K562 (cell line): ENCODE results near the gene KRR1. TPM values are rescaled to one million over a fixed set of nuclear protein-coding genes. Genes with fewer than 3 reads are reported as not detected.

Source experiments
- ATAC-seq: fragments of 200-7000 bp; cut with Tn5 transposase; 3 replicates; pipeline ENCODE4 v1.9.1; 2020; ENCODE audit warnings: moderate library complexity
- BruUV-seq: library from RNA; stranded (reverse); fragments of 400-500 nt; replicated peaks from 2 replicates; lab custom pipeline; 2021; lab: Mats Ljungman, UMichigan
- CTCF ChIA-PET: fragments of 300-600 bp; formaldehyde crosslinking; extraction: SDS; loops from one replicate; lab custom pipeline; 2021; ENCODE audit warnings: low intra/inter-chr PET ratio; lab: Yijun Ruan, JAX
- POLR2A ChIA-PET: fragments of 300-600, 350-650 bp; sonication (Branson Sonifier 250); formaldehyde crosslinking; extraction: SDS; loops from one replicate; lab custom pipeline; 2021; ENCODE audit warnings: antibody characterized with exemption, inconsistent platforms; lab: Yijun Ruan, JAX
- DNase-seq, 4 experiments: peaks; one replicate each; pipeline versions ENCODE4 v3.0.0 to v3.0.0-alpha.2; 2011 to 2018; ENCODE audit warnings: low spot score in 3 of 4, mixed read lengths in 3 of 4; ENCODE audit errors: extremely low read depth in 1 of 4
- FAIRE-seq: peaks from 2 replicates; lab custom pipeline; 2011; peaks lifted over from hg19 to GRCh38; lab: Jason Lieb, UNC
- H2AFZ ChIP-seq: 2 replicates; pipeline ENCODE4 v1.6.0; 2011; ENCODE audit warnings: low read depth, low read length, control low read depth, inconsistent platforms
- H3K27ac ChIP-seq: fragments of 200-600 bp; 3 replicates; pipeline ENCODE4 v1.8.0; 2011; ENCODE audit warnings: low read depth, mild to moderate bottlenecking, control low read depth, inconsistent platforms, low read length, moderate library complexity, mixed read lengths; ENCODE audit errors: extremely low read depth
- H3K27me3 ChIP-seq, 2 experiments: fragments of 300-600 bp in 1 of 2; 2 replicates in 1 of 2; 3 replicates in 1 of 2; pipeline versions ENCODE4 v1.6.0 to v1.8.0; 2011; ENCODE audit warnings: inconsistent platforms in 2 of 2, low read length in 2 of 2, mild to moderate bottlenecking in 1 of 2, mixed read lengths in 1 of 2, moderate library complexity in 1 of 2; ENCODE audit not compliant: control insufficient read depth in 2 of 2, insufficient read depth in 2 of 2
- H3K36me3 ChIP-seq: fragments of 300-600 bp; 3 replicates; pipeline ENCODE4 v1.8.0; 2011; ENCODE audit warnings: mild to moderate bottlenecking, low read length, inconsistent platforms; ENCODE audit not compliant: control insufficient read depth, insufficient read depth
- H3K4me1 ChIP-seq, 2 experiments: fragments of 200-600 bp in 1 of 2; replicated peaks in 1 of 2; 2 replicates in 1 of 2; 3 replicates in 1 of 2; pipeline versions ENCODE4 v1.5.1 to v1.8.0; 2011; ENCODE audit warnings: inconsistent platforms in 2 of 2, low read length in 2 of 2, mild to moderate bottlenecking in 1 of 2, mixed read lengths in 1 of 2, moderate library complexity in 1 of 2; ENCODE audit not compliant: control insufficient read depth in 2 of 2, insufficient read depth in 2 of 2
- H3K4me2 ChIP-seq: 2 replicates; pipeline ENCODE4 v1.6.1; 2011; ENCODE audit warnings: low read length, control low read depth, inconsistent platforms, mixed read lengths; ENCODE audit not compliant: insufficient read depth
- H3K4me3 ChIP-seq: fragments of 200-600 bp; sonication (generic), shearing (Covaris generic); 2 replicates; pipeline ENCODE4 v1.5.1; 2016; ENCODE audit warnings: control low read depth, inconsistent platforms
- H3K79me2 ChIP-seq: fragments of 200-600 bp; 3 replicates; pipeline ENCODE4 v1.8.0; 2011; ENCODE audit warnings: low read length, inconsistent platforms; ENCODE audit not compliant: control insufficient read depth, insufficient read depth
- H3K9ac ChIP-seq, 2 experiments: 2 replicates each; pipeline versions ENCODE4 v1.6.0 to v1.6.1; 2011; ENCODE audit warnings: low read depth in 2 of 2, low read length in 2 of 2, control low read depth in 1 of 2, inconsistent platforms in 1 of 2, mild to moderate bottlenecking in 1 of 2, mixed read lengths in 1 of 2; ENCODE audit not compliant: insufficient read depth in 1 of 2
- H3K9me1 ChIP-seq: one replicate; pipeline ENCODE4 v1.6.0; 2011; ENCODE audit warnings: inconsistent platforms, mild to moderate bottlenecking, low read length, moderate library complexity; ENCODE audit not compliant: control insufficient read depth, insufficient read depth
- H3K9me3 ChIP-seq: replicated peaks from 2 replicates; pipeline ENCODE4 v1.5.1; 2011; ENCODE audit warnings: low read depth, low read length, inconsistent platforms; ENCODE audit not compliant: control insufficient read depth, insufficient read depth
- H4K20me1 ChIP-seq: replicated peaks from 2 replicates; pipeline ENCODE4 v1.6.1; 2011; ENCODE audit warnings: low read length, inconsistent platforms, mixed read lengths; ENCODE audit not compliant: control insufficient read depth, insufficient read depth
- ADNP ChIP-seq: fragments of 200-800 bp; sonication (Bioruptor generic); IDR thresholded peaks from 2 replicates; pipeline ENCODE4 v1.6.1; 2016; ENCODE audit warnings: missing genetic modification characterization, missing compliant biosample characterization
- ARID3B ChIP-seq: fragments of 250-450 bp; sonication (Bioruptor Pico); IDR thresholded peaks from 2 replicates; pipeline ENCODE4 v1.4.0; 2020; ENCODE audit warnings: borderline replicate concordance
- CBX2 ChIP-seq: fragments of 200-600 bp; sonication (generic); IDR thresholded peaks from one replicate; pipeline ENCODE4 v1.6.1; 2012; ENCODE audit warnings: mild to moderate bottlenecking, low read length, inconsistent platforms; ENCODE audit not compliant: insufficient read depth, poor library complexity, severe bottlenecking
- CREB1 ChIP-seq, 2 experiments: sonication (generic) in 1 of 2; formaldehyde crosslinking in 1 of 2; IDR thresholded peaks; 2 replicates each; pipeline versions ENCODE4 v1.6.1 to v1.8.0; 2012 to 2022; ENCODE audit warnings: inconsistent platforms in 1 of 2, mild to moderate bottlenecking in 1 of 2, missing genetic modification reagents in 1 of 2, moderate library complexity in 1 of 2
- KLF10 ChIP-seq: fragments of 250-450 bp; sonication (Bioruptor Pico); IDR thresholded peaks from 2 replicates; pipeline ENCODE4 v1.6.1; 2021; ENCODE audit warnings: matching md5 sums
- MAFG ChIP-seq: fragments of 450-650 bp; conservative IDR thresholded peaks from 2 replicates; pipeline ENCODE4 v1.6.1; 2016; ENCODE audit warnings: missing genetic modification characterization, missing compliant biosample characterization
- MTF1 ChIP-seq: fragments of 250-450 bp; sonication (Bioruptor Pico); IDR thresholded peaks from 2 replicates; pipeline ENCODE4 v1.9.0; 2021; ENCODE audit warnings: moderate library complexity, mild to moderate bottlenecking, inconsistent platforms, borderline replicate concordance
- SAFB ChIP-seq: fragments of 200-400 bp; formaldehyde crosslinking; IDR thresholded peaks from 2 replicates; pipeline ENCODE4 v1.6.1; 2017; ENCODE audit warnings: low read depth, low read length, borderline replicate concordance
- UBTF ChIP-seq, 2 experiments: IDR thresholded peaks; 2 replicates each; pipeline ENCODE4 v1.6.1; 2012; ENCODE audit warnings: improper control_type of control experiment in 2 of 2, low read depth in 2 of 2, low read length in 2 of 2, borderline replicate concordance in 1 of 2
- ZSCAN29 ChIP-seq: fragments of 450-650 bp; IDR thresholded peaks from 2 replicates; pipeline ENCODE4 v1.6.1; 2017
- WGBS: fragments of 100-300 bp; shearing (Covaris generic); methylation state at CpG from one replicate; pipeline ENCODE4 v1.1.6; 2016; ENCODE audit warnings: low coverage, mixed read lengths; ENCODE audit not compliant: insufficient coverage; ENCODE audit errors: missing lambda C conversion rate; 5-methylcytosine and 5-hydroxymethylcytosine counted together
- in situ Hi-C: fragments of 300-500 bp; cut with MboI; formaldehyde crosslinking; loops from 4 replicates; pipeline ENCODE4 v1.15.0; 2018; ENCODE audit warnings: inconsistent platforms, mixed read lengths
- intact Hi-C: fragments of 100-400 bp; cut with micrococcal nuclease; formaldehyde crosslinking; loops from 2 replicates; pipeline ENCODE4 v1.14.2; 2022
- polyA plus RNA-seq, 8 experiments: library from polyadenylated mRNA; depleted of rRNA in 4 of 8; stranded (reverse) in 5 of 8; unstranded in 3 of 8; fragments of >200 nt; fragmentation: Nextera tagmentation in 2 of 8; fragmentation: Illumina TruSeq in 1 of 8; extraction: Ambion mirVana in 2 of 8; extraction: Trizol in 1 of 8; gene quantifications; 2 replicates each; pipeline versions ENCODE4 v1.2.1 to v1.2.3, GENCODE V29; 2011 to 2014; ENCODE audit warnings: inconsistent platforms in 1 of 8, missing spikeins in 1 of 8
- total RNA-seq, 7 experiments: library from RNA; depleted of rRNA in 6 of 7; stranded (reverse); fragments of >200 nt in 6 of 7; fragmentation: Illumina TruSeq in 2 of 7; extraction: Trizol in 2 of 7; gene quantifications; 2 replicates each; pipeline versions ENCODE4 v1.2.1 to v1.2.3, GENCODE V29; 2011 to 2021; ENCODE audit warnings: low replicate concordance in 1 of 7
- TF ChIP-seq, protein P1 (sequence below): IDR thresholded peaks from 2 replicates; pipeline ENCODE4 v1.6.1; 2012; ENCODE audit warnings: low read depth, low read length, improper control_type of control experiment, borderline replicate concordance
- TF ChIP-seq, protein P2 (sequence below): sonication (generic); formaldehyde crosslinking; IDR thresholded peaks from 2 replicates; pipeline ENCODE4 v1.9.0; 2022; ENCODE audit warnings: mild to moderate bottlenecking, missing genetic modification reagents
- TF ChIP-seq, protein P3 (sequence below): fragments of 450-650 bp; formaldehyde crosslinking; IDR thresholded peaks from 2 replicates; pipeline ENCODE4 v1.4.0; 2022; ENCODE audit warnings: missing genetic modification characterization

KRR1 gene
- total and polyA plus RNA-seq, 9 of the 15 experiments (the other 6 are each of a cell fraction or from before 2014, with no cell fraction given) = 42.6 to 102 (median 61.0) TPM

DNA sequence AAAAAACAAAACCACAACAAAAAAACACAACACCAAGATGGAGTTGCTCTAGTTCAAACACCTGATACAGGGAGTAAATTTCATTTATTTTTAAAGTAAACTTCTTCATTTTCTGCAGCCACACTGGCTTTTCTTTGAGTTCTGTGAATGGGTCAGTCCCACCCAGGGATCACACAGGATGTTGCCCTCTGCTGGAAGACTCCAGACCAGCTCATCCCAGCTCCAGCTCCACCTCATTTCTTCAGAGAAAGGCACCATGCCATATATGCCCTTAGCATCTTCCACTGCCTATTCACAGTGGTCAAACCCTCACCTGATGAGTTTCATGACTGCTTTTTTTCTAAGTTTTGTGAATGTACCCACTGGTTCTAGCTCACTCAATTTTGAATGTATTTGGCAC is 22.9 kb downstream of the KRR1 start (continued):
- TF ChIP-seq CREB1 (IDR thresholded peaks at IDR 0.05) (no peak), CREB1 (CRISPR knock-in tag; IDR thresholded peaks at IDR 0.05) (no peak), SAFB (no peak), KLF10 (CRISPR knock-in tag) (no peak), ARID3B (CRISPR knock-in tag) (no peak), MTF1 (CRISPR knock-in tag) (no peak), MAFG (no peak)
- TF ChIP-seq, protein P1, sequence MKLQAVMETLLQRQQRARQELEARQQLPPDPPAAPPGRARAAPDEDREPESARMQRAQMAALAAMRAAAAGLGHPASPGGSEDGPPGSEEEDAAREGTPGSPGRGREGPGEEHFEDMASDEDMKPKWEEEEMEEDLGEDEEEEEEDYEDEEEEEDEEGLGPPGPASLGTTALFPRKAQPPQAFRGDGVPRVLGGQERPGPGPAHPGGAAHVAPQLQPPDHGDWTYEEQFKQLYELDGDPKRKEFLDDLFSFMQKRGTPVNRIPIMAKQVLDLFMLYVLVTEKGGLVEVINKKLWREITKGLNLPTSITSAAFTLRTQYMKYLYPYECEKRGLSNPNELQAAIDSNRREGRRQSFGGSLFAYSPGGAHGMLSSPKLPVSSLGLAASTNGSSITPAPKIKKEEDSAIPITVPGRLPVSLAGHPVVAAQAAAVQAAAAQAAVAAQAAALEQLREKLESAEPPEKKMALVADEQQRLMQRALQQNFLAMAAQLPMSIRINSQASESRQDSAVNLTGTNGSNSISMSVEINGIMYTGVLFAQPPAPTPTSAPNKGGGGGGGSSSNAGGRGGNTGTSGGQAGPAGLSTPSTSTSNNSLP = no peak

DNA sequence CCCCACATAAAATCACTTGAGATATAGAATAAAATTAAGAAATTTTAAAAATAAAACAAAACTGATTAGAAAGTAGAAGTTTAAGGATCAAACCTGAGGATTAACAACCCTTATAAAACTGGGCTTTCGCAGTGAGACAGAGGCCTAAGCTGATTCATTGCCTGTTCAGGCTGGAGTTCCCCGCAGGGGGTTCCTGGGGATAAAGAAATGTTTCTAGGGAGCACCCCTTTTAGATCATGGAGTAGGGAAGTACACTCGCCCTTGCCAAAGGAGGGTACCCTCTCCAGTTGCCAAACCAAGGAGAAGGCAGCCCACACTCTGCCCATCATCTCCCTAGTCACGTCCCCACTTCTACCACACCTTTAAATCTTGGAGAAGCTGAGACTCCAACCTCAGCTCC is 24.1 kb downstream of the KRR1 start:
- H3K9me1 ChIP-seq = no peaks in the 10 kb centered on the region
- H3K4me1 ChIP-seq = no peaks in the 10 kb centered on the region
- intact Hi-C loops (loop anchor here (5.0 to 10.0 kb wide), 3 partner anchors 545 to 967 kb away; partner anchors contain the start of genes BBS10 and PHLDA1), in situ Hi-C loops (loop anchor here (10.0 kb wide), 1 partner anchor 153 kb away; the partner anchor contains the start of genes CAPS2 and GLIPR1L1)
- no peaks in the 10 kb centered on the region for H3K79me2 ChIP-seq
- no peaks in the 10 kb centered on the region for H3K27me3 ChIP-seq
- POLR2A ChIA-PET = interaction anchor here (0.6 to 1.0 kb wide), 2 partner anchors 20 to 543 kb away, joined by 3 to 4 read pairs; no protein-coding TSS in a partner anchor
- no peak overlapping the region for H2AFZ ChIP-seq
- no peak for DNase-seq
- H3K9ac ChIP-seq = no peak overlapping the region
- no peak for FAIRE-seq
- H3K4me2 ChIP-seq = no peak overlapping the region
- H3K36me3 ChIP-seq = no peaks in the 10 kb centered on the region
- 43% methylated on average over 4 of the region's 4 CpGs for WGBS
- H3K27ac ChIP-seq = no peak overlapping the region
- H3K4me3 ChIP-seq = no peak overlapping the region
- CTCF ChIA-PET = no interaction called here
- no peaks in the 10 kb centered on the region for H4K20me1 ChIP-seq
- H3K9me3 ChIP-seq = no peaks in the 10 kb centered on the region
- ATAC-seq = no peak
- no TSS peak for BruUV-seq
- TF ChIP-seq CBX2 (no peak), ZSCAN29 (no peak), ADNP (tag) (no peak), UBTF (IDR thresholded peaks at IDR 0.05; ENCODE audit: borderline replicate concordance in 1 of 2, low read depth in 2 of 2, low read length in 2 of 2) (no peak)
- TF ChIP-seq, protein P2, sequence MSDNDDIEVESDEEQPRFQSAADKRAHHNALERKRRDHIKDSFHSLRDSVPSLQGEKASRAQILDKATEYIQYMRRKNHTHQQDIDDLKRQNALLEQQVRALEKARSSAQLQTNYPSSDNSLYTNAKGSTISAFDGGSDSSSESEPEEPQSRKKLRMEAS (CRISPR knock-in tag) = no peak
- TF ChIP-seq, protein P3, sequence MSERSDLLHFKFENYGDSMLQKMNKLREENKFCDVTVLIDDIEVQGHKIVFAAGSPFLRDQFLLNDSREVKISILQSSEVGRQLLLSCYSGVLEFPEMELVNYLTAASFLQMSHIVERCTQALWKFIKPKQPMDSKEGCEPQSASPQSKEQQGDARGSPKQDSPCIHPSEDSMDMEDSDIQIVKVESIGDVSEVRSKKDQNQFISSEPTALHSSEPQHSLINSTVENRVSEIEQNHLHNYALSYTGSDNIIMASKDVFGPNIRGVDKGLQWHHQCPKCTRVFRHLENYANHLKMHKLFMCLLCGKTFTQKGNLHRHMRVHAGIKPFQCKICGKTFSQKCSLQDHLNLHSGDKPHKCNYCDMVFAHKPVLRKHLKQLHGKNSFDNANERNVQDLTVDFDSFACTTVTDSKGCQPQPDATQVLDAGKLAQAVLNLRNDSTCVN (CRISPR knock-in tag) = no peak
